Heart left ventricle (tissue), 16 donors: ENCODE measurements around the gene FKBP2. TPM values are rescaled to one million over a fixed set of nuclear protein-coding genes. Genes with fewer than 3 reads are reported as not detected.

Experiments
- ATAC-seq, 4 donors: fragments of 200-7000 bp; cut with Tn5 transposase; one replicate each; pipeline ENCODE4 v1.9.1; 2020 to 2022; ENCODE audit warnings: moderate library complexity in 4 of 4, mild to moderate bottlenecking in 3 of 4, moderate number of reproducible peaks in 1 of 4
- DNase-seq, 5 donors: peaks; one replicate each; pipeline ENCODE4 v3.0.0-alpha.2; 2020
- H3K27ac ChIP-seq, 12 donors: fragments of 200-600 bp; sonication (generic) in 4 of 12; one replicate each; pipeline versions ENCODE4 v1.5.0 to v1.8.0; 2016 to 2022; ENCODE audit warnings: mild to moderate bottlenecking in 2 of 12
- H3K27me3 ChIP-seq, 9 donors: fragments of 200-600 bp; sonication (generic) in 2 of 9; one replicate each; pipeline versions ENCODE4 v1.5.1 to v1.8.0; 2016 to 2022; ENCODE audit warnings: mild to moderate bottlenecking in 3 of 9
- H3K36me3 ChIP-seq, 9 donors: fragments of 200-600 bp; sonication (generic) in 2 of 9; one replicate each; pipeline versions ENCODE4 v1.5.0 to v1.8.0; 2018 to 2022; ENCODE audit warnings: mild to moderate bottlenecking in 2 of 9
- H3K4me1 ChIP-seq, 12 donors: fragments of 200-600 bp; sonication (generic) in 4 of 12; one replicate each; pipeline versions ENCODE4 v1.5.0 to v1.8.0; 2016 to 2022; ENCODE audit warnings: mild to moderate bottlenecking in 3 of 12
- H3K4me3 ChIP-seq, 12 donors: fragments of 200-600 bp; sonication (generic) in 4 of 12; one replicate each; pipeline versions ENCODE4 v1.5.0 to v1.8.0; 2017 to 2022; ENCODE audit warnings: mild to moderate bottlenecking in 9 of 12, moderate library complexity in 4 of 12
- H3K9me3 ChIP-seq, 12 donors: fragments of 200-600 bp; sonication (generic) in 4 of 12; one replicate each; pipeline versions ENCODE4 v1.5.0 to v1.8.0; 2016 to 2022; ENCODE audit warnings: mild to moderate bottlenecking in 1 of 12
- POLR2A ChIP-seq, 2 donors: fragments of 450-650 bp; IDR thresholded peaks; one replicate each; pipeline ENCODE4 v1.6.1; 2017; ENCODE audit warnings: antibody characterized with exemption in 2 of 2, mild to moderate bottlenecking in 2 of 2, moderate library complexity in 2 of 2
- WGBS, 4 donors: extraction: QIAGEN DNeasy Blood & Tissue Kit in 2 of 4; methylation state at CpG; one replicate each; pipeline versions ENCODE4 v1.1.5 to v1.1.7; 2013 to 2018; 5-methylcytosine and 5-hydroxymethylcytosine counted together
- intact Hi-C, 10 donors: fragments of 100-400 bp; cut with DNase I; formaldehyde crosslinking; loops; one replicate each; pipeline versions ENCODE4 v1.11.1 to v1.14.2; 2022
- polyA plus RNA-seq, 2 donors: library from polyadenylated mRNA; stranded (reverse); fragments of 200-250 nt; gene quantifications; one replicate each; pipeline ENCODE4 v1.2.3, GENCODE V29; 2013
- total RNA-seq, 9 donors: library from RNA; depleted of rRNA in 2 of 9; stranded (reverse); fragments of >200 nt in 2 of 9; fragmentation: NEBNext Ultra II Directional in 3 of 9; extraction: Animal tissue kit (Norgen Biotek cat#: 25700) in 3 of 9; gene quantifications; one replicate each; pipeline versions ENCODE4 v1.1.0 to v1.2.4, GENCODE V29; 2016 to 2023
- TF ChIP-seq, protein P1 (sequence below), 12 donors: fragments of 200-600 bp; sonication (generic) in 4 of 12; IDR thresholded peaks; one replicate each; pipeline versions ENCODE4 v1.5.0 to v1.8.0; 2018 to 2022; ENCODE audit warnings: antibody characterized with exemption in 12 of 12, mild to moderate bottlenecking in 5 of 12
- donor health status: ischemic (EF 13 %, LVEDD 7.1; RV severe dilation, severe dysfunction).
- donor health status: healthy with polysubstance abuse.
- donor health status: DM: no; HTN: yes; CAD: no.
- donor health status: DM: no; HTN: no; CAD: no.
- donor health status: ischemic (EF 25% LVEDD 6.9; RV normal size, moderate dysfunction).
- donor health status: ischemic (EF 25% LVEDD 5.7; RV mildly dilated, moderate dysfunction).
- donor health status: healthy.
- donor health status: DM: yes; HTN: yes; CAD: no.
- donor health status: ischemic (EF 35%, LVEDD 5.7; RV mildly dilated, moderate dysfunction).
- donor health status: nonischemic (EF 11% LVEDD 7.7; RV severe dilation, severe dysfunction).
- donor health status: DM: yes; HTN: yes; CAD: no.
- donor health status: PGD.
- donor health status: ischemic (EF 29% LVEDD 5.4; RV normal size, mild dysfunction).
- donor health status: nonischemic (EF 23%, LVEDD 6.1; RV moderate dilation, normal function).

Gene FKBP2
- total and polyA plus RNA-seq, 11 donors: 35.0 to 250 (median 52.9) TPM

DNA sequence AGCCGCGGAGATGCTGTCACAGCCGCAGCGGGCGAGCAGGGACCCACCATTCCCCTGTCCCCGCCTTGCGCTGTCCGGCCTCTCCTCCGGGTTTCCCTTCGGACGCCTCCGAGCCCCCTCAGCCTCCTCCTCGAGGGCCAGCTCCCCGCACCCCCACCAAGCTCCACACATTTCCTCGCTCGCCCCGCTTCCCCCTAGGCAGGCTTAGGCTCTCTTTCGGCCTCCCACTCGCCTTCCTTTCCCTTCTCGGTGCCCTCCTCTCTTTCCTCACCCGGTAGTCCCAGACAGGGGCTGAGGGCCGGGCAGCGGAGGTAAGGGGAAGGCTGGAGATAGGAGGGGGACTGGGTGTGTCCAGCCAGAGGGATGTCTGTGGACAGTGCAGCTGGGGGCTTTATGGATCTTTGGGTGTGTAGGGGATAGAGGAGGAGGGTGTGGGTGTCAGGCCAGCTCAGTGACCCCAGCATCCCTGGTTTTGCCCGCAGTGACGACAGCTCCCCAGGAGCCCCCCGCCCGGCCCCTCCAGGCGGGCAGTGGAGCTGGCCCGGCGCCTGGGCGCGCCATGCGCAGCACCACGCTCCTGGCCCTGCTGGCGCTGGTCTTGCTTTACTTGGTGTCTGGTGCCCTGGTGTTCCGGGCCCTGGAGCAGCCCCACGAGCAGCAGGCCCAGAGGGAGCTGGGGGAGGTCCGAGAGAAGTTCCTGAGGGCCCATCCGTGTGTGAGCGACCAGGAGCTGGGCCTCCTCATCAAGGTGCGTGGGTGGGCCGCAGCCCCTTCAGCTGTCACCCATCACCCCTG lies 51.8 kb downstream of the FKBP2 start:
- Histone ChIP-seq H3K4me3 (peak overlapping the region; percentile 23 to 52 (median 38)), H3K9me3 (no peaks in the 10 kb centered on the region), H3K36me3 (no peaks in the 10 kb centered on the region), H3K4me1 (peaks cover 0 to 20% (median 9%) of the 10 kb centered on the region in 12 donors), H3K27ac (no peak overlapping the region), H3K27me3 (peaks cover 25 to 76% (median 59%) of the 10 kb centered on the region in 9 donors)
- peak in 1 of 5 donors; percentile 15 for DNase-seq
- intact Hi-C loops: no loop called here
- TF ChIP-seq POLR2A (IDR thresholded peaks at IDR 0.05): no peak
- TF ChIP-seq, protein P1, sequence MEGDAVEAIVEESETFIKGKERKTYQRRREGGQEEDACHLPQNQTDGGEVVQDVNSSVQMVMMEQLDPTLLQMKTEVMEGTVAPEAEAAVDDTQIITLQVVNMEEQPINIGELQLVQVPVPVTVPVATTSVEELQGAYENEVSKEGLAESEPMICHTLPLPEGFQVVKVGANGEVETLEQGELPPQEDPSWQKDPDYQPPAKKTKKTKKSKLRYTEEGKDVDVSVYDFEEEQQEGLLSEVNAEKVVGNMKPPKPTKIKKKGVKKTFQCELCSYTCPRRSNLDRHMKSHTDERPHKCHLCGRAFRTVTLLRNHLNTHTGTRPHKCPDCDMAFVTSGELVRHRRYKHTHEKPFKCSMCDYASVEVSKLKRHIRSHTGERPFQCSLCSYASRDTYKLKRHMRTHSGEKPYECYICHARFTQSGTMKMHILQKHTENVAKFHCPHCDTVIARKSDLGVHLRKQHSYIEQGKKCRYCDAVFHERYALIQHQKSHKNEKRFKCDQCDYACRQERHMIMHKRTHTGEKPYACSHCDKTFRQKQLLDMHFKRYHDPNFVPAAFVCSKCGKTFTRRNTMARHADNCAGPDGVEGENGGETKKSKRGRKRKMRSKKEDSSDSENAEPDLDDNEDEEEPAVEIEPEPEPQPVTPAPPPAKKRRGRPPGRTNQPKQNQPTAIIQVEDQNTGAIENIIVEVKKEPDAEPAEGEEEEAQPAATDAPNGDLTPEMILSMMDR (IDR thresholded peaks at IDR 0.05): no peak
- WGBS, 4 donors: 28 to 38% (median 32%) methylated on average over 35 to 42 of the region's 42 CpGs
- ATAC-seq: peak in 1 of 4 donors; percentile 16

Other genes with a start within 250 kb of the FKBP2 start
- 1 to 10 TPM in 1 of 9 donors, under 1 TPM in 8; 0.20 to 1.4 (median 0.37) TPM for gene FLRT1, start 205.2 kb upstream of the FKBP2 start, total RNA-seq
- under 1 TPM; 0.22 to 0.46 TPM for gene FLRT1, start 205.2 kb upstream of the FKBP2 start, polyA plus RNA-seq
- gene MACROD1, start 75.0 kb upstream of the FKBP2 start, total RNA-seq: 100 to 1,000 TPM in 6 of 9 donors, 10 to 100 TPM in 3; 61.3 to 166 (median 116) TPM
- gene MACROD1, start 75.0 kb upstream of the FKBP2 start, polyA plus RNA-seq: 100 to 1,000 TPM in 1 of 2 donors, 10 to 100 TPM in 1; 48.9 to 287 TPM
- 100 to 1,000 TPM in 2 of 9 donors, 10 to 100 TPM in 7; 74.9 to 143 (median 88.8) TPM for gene STIP1, start 54.9 kb upstream of the FKBP2 start, total RNA-seq
- 100 to 1,000 TPM in 1 of 2 donors, 10 to 100 TPM in 1; 68.8 to 175 TPM for gene STIP1, start 54.9 kb upstream of the FKBP2 start, polyA plus RNA-seq
- 10 to 100 TPM in 2 of 9 donors, 1 to 10 TPM in 7; 3.4 to 71.5 (median 5.7) TPM for gene FERMT3, start 34.4 kb upstream of the FKBP2 start, total RNA-seq
- gene FERMT3, start 34.4 kb upstream of the FKBP2 start, polyA plus RNA-seq: 1 to 10 TPM; 2.8 to 7.9 TPM
- 100 to 1,000 TPM in 2 of 9 donors, 10 to 100 TPM in 7; 51.2 to 146 (median 63.3) TPM for gene TRPT1, start 14.9 kb upstream of the FKBP2 start, total RNA-seq
- gene TRPT1, start 14.9 kb upstream of the FKBP2 start, polyA plus RNA-seq: 100 to 1,000 TPM in 1 of 2 donors, 10 to 100 TPM in 1; 65.3 to 123 TPM
- gene NUDT22, start 14.8 kb upstream of the FKBP2 start, total RNA-seq: 10 to 100 TPM; 63.7 to 93.0 (median 70.3) TPM
- gene NUDT22, start 14.8 kb upstream of the FKBP2 start, polyA plus RNA-seq: 10 to 100 TPM; 74.9 to 90.9 TPM
- gene DNAJC4, start 10.5 kb upstream of the FKBP2 start, total RNA-seq: 10 to 100 TPM; 31.2 to 63.6 (median 47.2) TPM
- 100 to 1,000 TPM in 1 of 2 donors, 10 to 100 TPM in 1; 33.8 to 123 TPM for gene DNAJC4, start 10.5 kb upstream of the FKBP2 start, polyA plus RNA-seq
- 100 to 1,000 TPM; 172 to 332 (median 241) TPM for gene VEGFB, start 6.5 kb upstream of the FKBP2 start, total RNA-seq
- 100 to 1,000 TPM; 127 to 304 TPM for gene VEGFB, start 6.5 kb upstream of the FKBP2 start, polyA plus RNA-seq
- gene PPP1R14B, start 5.8 kb downstream of the FKBP2 start, total RNA-seq: 100 to 1,000 TPM in 4 of 9 donors, 10 to 100 TPM in 5; 69.6 to 244 (median 90.4) TPM
- 100 to 1,000 TPM; 160 to 167 TPM for gene PPP1R14B, start 5.8 kb downstream of the FKBP2 start, polyA plus RNA-seq
- 10 to 100 TPM in 3 of 9 donors, 1 to 10 TPM in 6; 7.6 to 19.1 (median 9.8) TPM for gene PLCB3, start 10.4 kb downstream of the FKBP2 start, total RNA-seq
- 10 to 100 TPM in 1 of 2 donors, 1 to 10 TPM in 1; 7.4 to 11.6 TPM for gene PLCB3, start 10.4 kb downstream of the FKBP2 start, polyA plus RNA-seq
- 100 to 1,000 TPM in 2 of 9 donors, 10 to 100 TPM in 7; 41.5 to 123 (median 49.9) TPM for gene BAD, start 43.6 kb downstream of the FKBP2 start, total RNA-seq
- 10 to 100 TPM; 76.9 to 94.6 TPM for gene BAD, start 43.6 kb downstream of the FKBP2 start, polyA plus RNA-seq
- 10 to 100 TPM; 24.3 to 48.3 (median 26.2) TPM for gene GPR137, start 44.8 kb downstream of the FKBP2 start, total RNA-seq
- gene GPR137, start 44.8 kb downstream of the FKBP2 start, polyA plus RNA-seq: 10 to 100 TPM; 20.2 to 44.0 TPM
- gene KCNK4, start 50.2 kb downstream of the FKBP2 start, total RNA-seq: not detected
- not detected for gene KCNK4, start 50.2 kb downstream of the FKBP2 start, polyA plus RNA-seq
- gene CATSPERZ, start 59.3 kb downstream of the FKBP2 start, total RNA-seq: not detected
- gene CATSPERZ, start 59.3 kb downstream of the FKBP2 start, polyA plus RNA-seq: not detected
- gene ESRRA, start 64.4 kb downstream of the FKBP2 start, total RNA-seq: 100 to 1,000 TPM in 8 of 9 donors, 10 to 100 TPM in 1; 94.0 to 291 (median 145) TPM
- 100 to 1,000 TPM; 217 to 260 TPM for gene ESRRA, start 64.4 kb downstream of the FKBP2 start, polyA plus RNA-seq
- gene TRMT112, start 76.5 kb downstream of the FKBP2 start, total RNA-seq: 100 to 1,000 TPM in 4 of 9 donors, 10 to 100 TPM in 5; 80.0 to 169 (median 95.6) TPM
- gene TRMT112, start 76.5 kb downstream of the FKBP2 start, polyA plus RNA-seq: 100 to 1,000 TPM; 172 to 186 TPM
- gene PRDX5, start 77.0 kb downstream of the FKBP2 start, total RNA-seq: 100 to 1,000 TPM; 220 to 561 (median 290) TPM
- 100 to 1,000 TPM; 385 to 882 TPM for gene PRDX5, start 77.0 kb downstream of the FKBP2 start, polyA plus RNA-seq
- 10 to 100 TPM in 1 of 9 donors, 1 to 10 TPM in 8; 4.1 to 16.2 (median 7.3) TPM for gene CCDC88B, start 99.1 kb downstream of the FKBP2 start, total RNA-seq
- gene CCDC88B, start 99.1 kb downstream of the FKBP2 start, polyA plus RNA-seq: 10 to 100 TPM in 1 of 2 donors, 1 to 10 TPM in 1; 8.1 to 24.0 TPM
- gene RPS6KA4, start 118.1 kb downstream of the FKBP2 start, total RNA-seq: 10 to 100 TPM; 12.8 to 32.5 (median 18.3) TPM
- 10 to 100 TPM; 15.0 to 30.4 TPM for gene RPS6KA4, start 118.1 kb downstream of the FKBP2 start, polyA plus RNA-seq